ENCODE data around the gene ADGRA3. TPM values are rescaled to one million over a fixed set of nuclear protein-coding genes. Genes with fewer than 3 reads are reported as not detected.

Gene ADGRA3
- total RNA-seq, 1 experiment from 2014 or later, result 56.5 TPM

- no peak overlapping the region for H2BK120ac ChIP-seq (ENCODE audit: low read depth, low read length, poor library complexity, severe bottlenecking)
- no peaks in the 10 kb centered on the region for H3K9me3 ChIP-seq (ENCODE audit: control insufficient read depth, low read depth, low read length)
- H3K18ac ChIP-seq (ENCODE audit: insufficient read length, low read depth, low read length), result no peak overlapping the region
- H4K8ac ChIP-seq (replicated peaks; ENCODE audit: insufficient read length, low read depth, low read length), result no peak overlapping the region
- no peaks in the 10 kb centered on the region for H3K79me1 ChIP-seq (ENCODE audit: insufficient read depth, low read depth, low read length, poor library complexity, severe bottlenecking)
- no peak for DNase-seq
- no peak overlapping the region for H2BK12ac ChIP-seq (ENCODE audit: insufficient read length, low read depth, low read length)
- no peaks in the 10 kb centered on the region for H3K79me2 ChIP-seq (ENCODE audit: insufficient read depth, low read length)
- no peaks in the 10 kb centered on the region for H3K4me1 ChIP-seq (ENCODE audit: insufficient read depth, low read length)
- no peak overlapping the region for H2AFZ ChIP-seq (ENCODE audit: low read length)
- Mint-ChIP-seq H3K4me3 (no peak overlapping the region), H3K27ac (no peak overlapping the region), H3K4me1 (no peaks in the 10 kb centered on the region), H3K36me3 (ENCODE audit: insufficient read depth in 1 of 3, low read depth in 3 of 3) (peaks cover 8 to 57% (median 34%) of the 10 kb centered on the region in 3 experiments), H3K9me3 (no peaks in the 10 kb centered on the region), H3K27me3 (ENCODE audit: low read depth) (no peaks in the 10 kb centered on the region)
- H3K27ac ChIP-seq (ENCODE audit: insufficient read length, low read depth, low read length), result no peak overlapping the region
- H4K91ac ChIP-seq (ENCODE audit: insufficient read length, low read depth, low read length), result no peak overlapping the region
- no CpG with 5 or more reads among the region's 1 CpG for WGBS (ENCODE audit: extremely low coverage, insufficient read length, low lambda C conversion rate)
- H2BK5ac ChIP-seq (ENCODE audit: insufficient read length, low read length), result no peak overlapping the region
- no peak overlapping the region for H3K9ac ChIP-seq (ENCODE audit: extremely low read depth, insufficient read length, low read length)
- no peak overlapping the region for H2BK20ac ChIP-seq (ENCODE audit: low read depth, low read length, poor library complexity, severe bottlenecking)
- no peak overlapping the region for H3K14ac ChIP-seq (ENCODE audit: insufficient read depth, low read length)
- no peak overlapping the region for H2BK15ac ChIP-seq (ENCODE audit: low read depth, low read length)
- no peak overlapping the region for H4K5ac ChIP-seq (ENCODE audit: insufficient read length, low read depth, low read length)
- no peak overlapping the region for H3K4ac ChIP-seq (ENCODE audit: low read depth, low read length)
- no peaks in the 10 kb centered on the region for H3K23me2 ChIP-seq (ENCODE audit: insufficient read length, low read depth, low read length, poor library complexity, severe bottlenecking)
- no peak overlapping the region for H2AK5ac ChIP-seq (ENCODE audit: insufficient read length, low read length)
- no peak for TF ChIP-seq CTCF (conservative IDR thresholded peaks at IDR 0.05)
- H3T11ph ChIP-seq (ENCODE audit: low read length), result no peak overlapping the region
- H4K20me1 ChIP-seq (ENCODE audit: control insufficient read depth, insufficient read depth, insufficient read length), result no peaks in the 10 kb centered on the region
- no peak overlapping the region for H3K56ac ChIP-seq (ENCODE audit: insufficient read length, low read depth, low read length)
- H3K4me2 ChIP-seq (ENCODE audit: insufficient read depth, insufficient read length, low read length), result no peak overlapping the region
- no peaks in the 10 kb centered on the region for H3K27me3 ChIP-seq (ENCODE audit: insufficient read depth, low read length)
- H3K23ac ChIP-seq (ENCODE audit: insufficient read length, low read depth, low read length), result no peak overlapping the region
Measured at GRCh38 chr4:22420291-22420690, 95.6 kb downstream of the ADGRA3 start.

Measured in H9 (cell line).